Measurements from ENCODE around the gene PAX6. TPM values are rescaled to one million over a fixed set of nuclear protein-coding genes. Genes with fewer than 3 reads are reported as not detected.

Gene PAX6
- total and polyA plus RNA-seq, 2 donors (not counting 1 experiment from before 2014, with no cell fraction given), result 0.44 TPM; not detected in 1

DNA sequence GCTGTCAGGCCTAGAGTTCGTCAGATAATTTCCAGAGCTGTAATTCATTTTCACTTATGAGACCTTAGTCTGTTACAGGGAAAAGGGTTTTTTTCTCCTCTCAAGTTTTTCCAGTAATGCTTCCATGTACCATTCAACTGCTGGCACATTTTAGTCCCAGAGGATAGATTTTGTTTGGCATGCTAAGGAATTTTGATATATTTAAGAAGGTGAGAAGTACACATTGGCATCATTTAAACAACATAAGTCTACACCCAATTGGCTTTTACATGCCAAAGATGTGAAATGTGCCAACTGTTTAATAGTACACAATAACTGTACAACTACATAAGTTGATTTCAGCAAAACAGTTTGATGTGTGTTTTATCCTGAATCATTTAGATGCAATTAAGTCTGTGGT lies 71.0 kb downstream of the PAX6 start:
- H3K4me2 ChIP-seq (ENCODE audit: extremely low read depth, insufficient read depth, low read length), result no peak overlapping the region

More for the DNA sequence above, 71.0 kb downstream of the PAX6 start:
- no peak for DNase-seq (ENCODE audit: low read depth in 2 of 2)
- no peaks in the 10 kb centered on the region for H3K4me1 ChIP-seq (ENCODE audit: control insufficient read depth, extremely low read depth, insufficient read depth, low read length)
- no peak overlapping the region for H3K9ac ChIP-seq (ENCODE audit: insufficient read depth, low read length)
- TF ChIP-seq, protein P1, sequence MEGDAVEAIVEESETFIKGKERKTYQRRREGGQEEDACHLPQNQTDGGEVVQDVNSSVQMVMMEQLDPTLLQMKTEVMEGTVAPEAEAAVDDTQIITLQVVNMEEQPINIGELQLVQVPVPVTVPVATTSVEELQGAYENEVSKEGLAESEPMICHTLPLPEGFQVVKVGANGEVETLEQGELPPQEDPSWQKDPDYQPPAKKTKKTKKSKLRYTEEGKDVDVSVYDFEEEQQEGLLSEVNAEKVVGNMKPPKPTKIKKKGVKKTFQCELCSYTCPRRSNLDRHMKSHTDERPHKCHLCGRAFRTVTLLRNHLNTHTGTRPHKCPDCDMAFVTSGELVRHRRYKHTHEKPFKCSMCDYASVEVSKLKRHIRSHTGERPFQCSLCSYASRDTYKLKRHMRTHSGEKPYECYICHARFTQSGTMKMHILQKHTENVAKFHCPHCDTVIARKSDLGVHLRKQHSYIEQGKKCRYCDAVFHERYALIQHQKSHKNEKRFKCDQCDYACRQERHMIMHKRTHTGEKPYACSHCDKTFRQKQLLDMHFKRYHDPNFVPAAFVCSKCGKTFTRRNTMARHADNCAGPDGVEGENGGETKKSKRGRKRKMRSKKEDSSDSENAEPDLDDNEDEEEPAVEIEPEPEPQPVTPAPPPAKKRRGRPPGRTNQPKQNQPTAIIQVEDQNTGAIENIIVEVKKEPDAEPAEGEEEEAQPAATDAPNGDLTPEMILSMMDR (conservative IDR thresholded peaks at IDR 0.05 in 1 of 2, IDR thresholded peaks at IDR 0.05 in 1 of 2; ENCODE audit: low read depth in 1 of 2, low read length in 2 of 2), result no peak
- no peak for TF ChIP-seq EZH2 (IDR thresholded peaks at IDR 0.05; ENCODE audit: low read length, missing control alignments)
- no peak overlapping the region for H3K4me3 ChIP-seq (replicated peaks in 1 of 4; ENCODE audit: control extremely low read depth in 1 of 4, insufficient read depth in 1 of 4, low read depth in 3 of 4, low read length in 4 of 4)
- H3K79me2 ChIP-seq (ENCODE audit: control insufficient read depth, insufficient read depth, low read length), result no peaks in the 10 kb centered on the region
- no peaks in the 10 kb centered on the region for H3K9me3 ChIP-seq (ENCODE audit: control insufficient read depth, insufficient read depth, low read depth, low read length)
- no peaks in the 10 kb centered on the region for H3K27me3 ChIP-seq (ENCODE audit: control insufficient read depth, insufficient read depth, low read length)
- no peaks in the 10 kb centered on the region for H3K36me3 ChIP-seq (ENCODE audit: control insufficient read depth, insufficient read depth, low read length)
- no peak overlapping the region for H3K27ac ChIP-seq (ENCODE audit: insufficient read depth, low read length)
- no peak overlapping the region for H2AFZ ChIP-seq (ENCODE audit: low read length)
- no peaks in the 10 kb centered on the region for H4K20me1 ChIP-seq (ENCODE audit: control insufficient read depth, extremely low read depth, insufficient read depth, low read length)

All from fibroblast of lung (primary cell).